Ovary (tissue), 3 donors: ENCODE measurements around the gene C11orf91.

Source experiments
- CTCF ChIP-seq, 3 donors: fragments of 450-650 bp in 2 of 3; fragments of 200-600 bp in 1 of 3; IDR thresholded peaks; one replicate each; pipeline versions ENCODE4 v1.5.1 to v1.8.0; 2016 to 2022; ENCODE audit warnings: antibody characterized with exemption in 3 of 3, mild to moderate bottlenecking in 1 of 3
- POLR2A ChIP-seq: fragments of 450-650 bp; IDR thresholded peaks from one replicate; pipeline ENCODE4 v1.6.1; 2017; ENCODE audit warnings: antibody characterized with exemption, mild to moderate bottlenecking, moderate library complexity
- donor health status: DM: no; HTN: no; CAD: no.

- TF ChIP-seq POLR2A (no peak), CTCF (IDR thresholded peaks at IDR 0.05) (no peak)
These were observed 9.4 kb downstream of the C11orf91 start for GRCh38 chr11:33691066-33691864.
